Activated naive CD8-positive, alpha-beta T cell treated with anti-CD3 and anti-CD28 coated beads for 36 hours (primary cell): Measurements from ENCODE around the gene CAPZB. TPM values are rescaled to one million over a fixed set of nuclear protein-coding genes. Genes with fewer than 3 reads are reported as not detected.

Source experiments
- DNase-seq: peaks from one replicate; pipeline ENCODE4 v3.0.0; 2021
- H3K27ac Mint-ChIP-seq: one replicate; pipeline ENCODE4 v1.8.0; 2022; ENCODE audit warnings: mild to moderate bottlenecking, moderate library complexity, mixed read lengths
- H3K27me3 Mint-ChIP-seq: one replicate; pipeline ENCODE4 v1.8.0; 2022; ENCODE audit warnings: mild to moderate bottlenecking, mixed read lengths
- H3K36me3 Mint-ChIP-seq: one replicate; pipeline ENCODE4 v1.8.0; 2021; ENCODE audit warnings: mild to moderate bottlenecking, mixed read lengths
- H3K4me1 Mint-ChIP-seq: one replicate; pipeline ENCODE4 v1.8.0; 2021; ENCODE audit warnings: mixed read lengths
- H3K4me3 Mint-ChIP-seq: one replicate; pipeline ENCODE4 v1.8.0; 2022; ENCODE audit warnings: mild to moderate bottlenecking, moderate library complexity, mixed read lengths
- H3K9me3 Mint-ChIP-seq: one replicate; pipeline ENCODE4 v1.8.0; 2022; ENCODE audit warnings: mixed read lengths
- total RNA-seq, 2 experiments: library from RNA; stranded (reverse); gene quantifications; one replicate each; pipeline ENCODE4 v1.2.3, GENCODE V29; 2021

The CAPZB gene
- total RNA-seq, 2 experiments from 2014 or later: 324 to 332 TPM

DNA sequence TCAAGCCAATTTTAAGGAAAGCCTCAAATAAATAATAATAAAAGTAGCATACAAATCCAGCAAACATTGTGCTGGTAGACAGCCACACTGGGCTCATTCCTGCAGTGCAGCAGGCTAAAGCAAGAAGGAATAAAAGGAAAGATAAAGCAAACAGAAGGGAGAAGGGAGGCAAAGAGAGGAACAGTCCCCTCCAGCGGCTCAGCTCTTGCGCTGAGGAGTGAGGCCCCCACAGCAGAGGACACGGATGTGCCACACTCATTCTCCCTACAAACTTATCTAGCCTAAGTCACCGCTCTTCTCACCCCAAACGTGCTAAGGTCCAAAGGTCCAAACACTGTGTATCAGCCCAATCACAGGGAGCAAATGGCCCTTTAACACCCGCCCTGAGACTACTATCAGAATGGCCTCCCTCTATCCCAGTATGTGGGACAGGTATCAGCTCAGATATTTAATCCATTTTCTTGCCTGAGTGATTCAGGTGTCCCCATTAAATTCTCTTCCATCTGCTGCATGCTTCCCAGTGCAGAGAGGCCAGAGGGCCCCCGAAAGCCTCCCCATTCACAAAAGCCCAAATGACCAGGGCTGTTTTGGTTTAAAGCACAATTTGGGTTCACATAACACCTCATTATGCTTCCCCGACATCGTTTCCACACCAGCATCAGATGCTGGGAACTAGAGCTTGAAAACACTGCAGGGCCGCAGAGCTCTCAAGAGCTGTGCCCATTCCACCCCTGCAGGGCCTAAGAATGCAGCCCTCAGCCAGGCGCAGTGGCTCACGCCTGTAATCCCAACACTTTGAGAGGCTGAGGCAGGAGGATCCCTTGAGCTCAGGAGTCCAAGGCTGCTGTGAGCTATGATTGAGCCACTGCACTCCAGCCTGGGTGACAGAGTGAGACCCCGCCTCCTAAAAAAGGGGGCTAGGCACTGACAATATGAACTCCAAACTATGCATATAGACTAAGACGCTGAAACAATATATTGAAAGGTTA lies 17.8 kb downstream of the CAPZB start:
- no peaks in the 10 kb centered on the region for H3K27me3 Mint-ChIP-seq
- H3K9me3 Mint-ChIP-seq: peaks cover 4% of the 10 kb centered on the region
- H3K27ac Mint-ChIP-seq: peak overlapping the region; percentile 92
- no peak overlapping the region for H3K4me3 Mint-ChIP-seq
- DNase-seq: no peak
- H3K4me1 Mint-ChIP-seq: peaks cover 90% of the 10 kb centered on the region
- peaks cover 39% of the 10 kb centered on the region for H3K36me3 Mint-ChIP-seq

- Mint-ChIP-seq H3K4me1 (peaks cover 87% of the 10 kb centered on the region), H3K9me3 (peaks cover 4% of the 10 kb centered on the region), H3K27me3 (no peaks in the 10 kb centered on the region), H3K4me3 (no peak overlapping the region), H3K36me3 (peaks cover 36% of the 10 kb centered on the region), H3K27ac (peak overlapping the region; percentile 80)
- no peak for DNase-seq
Observed at GRCh38 chr1:19466112-19466561, 19.2 kb downstream of the CAPZB start.

DNA sequence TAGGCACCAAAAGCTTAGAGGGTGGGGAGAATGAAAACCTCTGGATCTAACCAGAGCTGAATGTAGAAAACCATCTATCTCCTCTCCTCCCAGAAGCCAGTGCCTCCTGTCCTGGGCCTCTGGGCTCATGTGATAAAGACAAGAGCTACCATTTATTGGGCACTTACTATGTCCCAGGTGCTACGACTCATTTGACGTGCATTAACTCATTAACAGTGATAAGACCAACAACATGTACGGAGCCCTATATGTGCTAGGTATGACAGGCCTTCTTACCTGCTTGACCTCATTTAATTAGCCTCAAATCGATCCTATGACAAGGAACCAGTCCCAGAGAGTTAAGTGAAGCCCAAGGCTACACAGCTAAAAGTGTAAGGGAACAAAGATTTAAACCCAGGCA lies 19.7 kb downstream of the CAPZB start:
- peaks cover 4% of the 10 kb centered on the region for H3K9me3 Mint-ChIP-seq
- H3K4me3 Mint-ChIP-seq: no peak overlapping the region
- H3K27ac Mint-ChIP-seq: peak overlapping the region; percentile 78
- DNase-seq: no peak
- H3K4me1 Mint-ChIP-seq: peaks cover 86% of the 10 kb centered on the region
- H3K27me3 Mint-ChIP-seq: no peaks in the 10 kb centered on the region
- peaks cover 36% of the 10 kb centered on the region for H3K36me3 Mint-ChIP-seq

- Mint-ChIP-seq H3K4me1 (peaks cover 84% of the 10 kb centered on the region), H3K4me3 (no peak overlapping the region), H3K36me3 (peaks cover 33% of the 10 kb centered on the region), H3K27me3 (no peaks in the 10 kb centered on the region), H3K27ac (peak overlapping the region; percentile 78), H3K9me3 (peaks cover 4% of the 10 kb centered on the region)
- DNase-seq: no peak
Observed at GRCh38 chr1:19465123-19465522, 20.2 kb downstream of the CAPZB start.

GRCh38 chr1:19464696-19465095 lies 20.6 kb downstream of the CAPZB start:
- Mint-ChIP-seq H3K27ac (peak overlapping the region; percentile 78), H3K27me3 (no peaks in the 10 kb centered on the region), H3K4me3 (no peak overlapping the region), H3K9me3 (peaks cover 4% of the 10 kb centered on the region), H3K4me1 (peaks cover 84% of the 10 kb centered on the region), H3K36me3 (peaks cover 33% of the 10 kb centered on the region)
- DNase-seq: no peak

- H3K27ac Mint-ChIP-seq: peak overlapping the region; percentile 83
- H3K27me3 Mint-ChIP-seq: no peaks in the 10 kb centered on the region
- H3K36me3 Mint-ChIP-seq: peaks cover 40% of the 10 kb centered on the region
- peaks cover 4% of the 10 kb centered on the region for H3K9me3 Mint-ChIP-seq
- H3K4me1 Mint-ChIP-seq: peaks cover 86% of the 10 kb centered on the region
- DNase-seq: no peak
- peak overlapping the region; percentile 46 for H3K4me3 Mint-ChIP-seq
Observed at GRCh38 chr1:19463504-19463803, 21.9 kb downstream of the CAPZB start.

GRCh38 chr1:19462781-19463503 lies 22.4 kb downstream of the CAPZB start:
- Mint-ChIP-seq H3K36me3 (peaks cover 41% of the 10 kb centered on the region), H3K4me1 (peaks cover 84% of the 10 kb centered on the region), H3K27ac (peak overlapping the region; percentile 83), H3K4me3 (peak overlapping the region; percentile 46), H3K27me3 (no peaks in the 10 kb centered on the region), H3K9me3 (peaks cover 4% of the 10 kb centered on the region)
- peak; percentile 45 for DNase-seq

GRCh38 chr1:19461220-19461554 lies 24.2 kb downstream of the CAPZB start:
- H3K27ac Mint-ChIP-seq: peak overlapping the region; percentile 92
- DNase-seq: no peak
- peaks cover 42% of the 10 kb centered on the region for H3K36me3 Mint-ChIP-seq
- H3K9me3 Mint-ChIP-seq: peaks cover 4% of the 10 kb centered on the region
- H3K4me1 Mint-ChIP-seq: peaks cover 89% of the 10 kb centered on the region
- no peaks in the 10 kb centered on the region for H3K27me3 Mint-ChIP-seq
- H3K4me3 Mint-ChIP-seq: no peak overlapping the region

DNA sequence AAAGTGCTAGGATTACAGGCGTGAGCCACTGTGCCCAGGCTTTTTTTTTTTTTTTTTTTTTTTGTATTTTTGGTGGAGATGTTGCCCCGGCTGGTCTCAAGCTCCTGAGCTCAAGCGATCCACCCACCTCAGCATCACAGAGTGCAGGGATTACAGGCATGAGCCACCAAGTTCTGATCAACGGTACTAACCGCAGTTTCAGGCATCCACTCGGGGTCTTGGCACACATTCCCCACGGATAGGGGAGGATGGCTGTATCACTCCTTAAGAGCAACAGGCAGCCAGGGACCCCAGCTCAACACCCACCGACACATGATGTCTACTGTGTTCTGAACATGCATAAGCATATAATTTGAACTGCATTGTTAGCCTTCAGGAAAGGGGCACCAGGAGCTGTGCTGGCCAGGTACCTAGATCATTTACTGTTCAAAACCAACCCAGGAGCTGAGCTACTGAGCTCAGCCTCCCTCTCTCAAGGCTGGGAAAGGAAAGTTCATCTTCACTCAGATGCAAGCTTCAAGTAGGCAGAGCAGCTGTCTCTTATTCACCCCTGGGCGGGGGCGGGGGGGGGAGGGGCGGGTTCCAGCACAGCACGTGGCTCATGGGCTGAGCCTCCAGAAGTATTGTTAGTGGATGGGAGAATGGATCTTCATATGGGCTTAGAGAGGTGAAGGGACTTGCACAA lies 24.7 kb downstream of the CAPZB start:
- peak overlapping the region; percentile 40 for H3K4me3 Mint-ChIP-seq

GRCh38 chr1:19458815-19459417 lies 26.4 kb downstream of the CAPZB start:
- no peak for DNase-seq
- Mint-ChIP-seq H3K36me3 (peaks cover 33% of the 10 kb centered on the region), H3K27me3 (no peaks in the 10 kb centered on the region), H3K9me3 (no peaks in the 10 kb centered on the region), H3K4me3 (peak overlapping the region; percentile 72), H3K4me1 (peaks cover 89% of the 10 kb centered on the region), H3K27ac (peak overlapping the region; percentile 92)

More for the DNA sequence above, 24.7 kb downstream of the CAPZB start:
- Mint-ChIP-seq H3K36me3 (peaks cover 45% of the 10 kb centered on the region), H3K4me1 (peaks cover 88% of the 10 kb centered on the region), H3K27ac (peak overlapping the region; percentile 92), H3K9me3 (peaks cover 4% of the 10 kb centered on the region), H3K27me3 (no peaks in the 10 kb centered on the region)
- no peak for DNase-seq

DNA sequence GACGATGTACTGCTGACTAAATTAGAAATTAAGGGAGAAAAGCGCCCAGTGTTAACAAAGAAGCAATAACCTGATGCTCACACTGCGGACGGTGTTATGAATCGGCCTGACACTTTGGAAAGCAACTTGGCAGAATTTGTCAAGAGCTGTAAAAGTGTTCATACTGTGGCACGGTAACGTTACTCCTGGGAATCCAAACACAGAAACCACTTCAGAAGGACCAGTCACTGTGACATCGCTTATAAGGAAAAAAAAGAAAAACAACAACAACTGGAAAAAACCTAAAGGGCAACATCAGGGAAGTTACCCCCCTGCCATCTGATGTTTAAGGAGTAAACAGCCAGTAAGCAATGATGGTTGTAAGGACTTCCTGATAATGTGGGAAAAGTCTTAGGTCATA lies 27.7 kb downstream of the CAPZB start:
- Mint-ChIP-seq H3K4me3 (no peak overlapping the region), H3K27me3 (no peaks in the 10 kb centered on the region), H3K27ac (peak overlapping the region; percentile 77), H3K9me3 (no peaks in the 10 kb centered on the region), H3K4me1 (peaks cover 82% of the 10 kb centered on the region), H3K36me3 (peaks cover 28% of the 10 kb centered on the region)
- no peak for DNase-seq

DNA sequence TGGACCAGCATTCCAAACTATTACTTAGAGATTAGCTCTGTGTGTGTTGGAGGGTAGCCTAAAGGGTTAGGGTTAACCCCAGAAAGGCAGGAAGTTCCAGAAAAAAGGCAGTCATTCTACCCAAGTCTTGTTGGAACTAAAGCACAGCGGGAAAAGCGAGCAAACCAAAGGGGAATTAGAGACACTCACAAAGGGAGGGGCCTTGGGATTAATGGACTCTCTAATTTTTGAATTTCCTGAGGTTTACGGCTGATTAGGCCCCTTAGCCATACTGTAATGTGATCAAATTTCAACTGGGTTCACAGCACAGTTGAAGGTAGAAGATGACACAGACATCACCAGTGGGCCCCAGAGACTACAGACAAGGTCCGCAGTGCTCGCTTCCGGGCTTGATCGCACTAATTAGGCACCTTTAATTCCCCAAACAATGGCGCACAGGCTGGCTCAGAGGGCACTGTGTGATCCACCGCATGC lies 28.3 kb downstream of the CAPZB start:
- no peak overlapping the region for H3K4me3 Mint-ChIP-seq
- peaks cover 28% of the 10 kb centered on the region for H3K36me3 Mint-ChIP-seq
- peaks cover 86% of the 10 kb centered on the region for H3K4me1 Mint-ChIP-seq
- H3K27ac Mint-ChIP-seq: peak overlapping the region; percentile 77
- no peaks in the 10 kb centered on the region for H3K27me3 Mint-ChIP-seq
- DNase-seq: no peak
- no peaks in the 10 kb centered on the region for H3K9me3 Mint-ChIP-seq

GRCh38 chr1:19455353-19455752 lies 30.0 kb downstream of the CAPZB start:
- no peaks in the 10 kb centered on the region for H3K9me3 Mint-ChIP-seq
- H3K27ac Mint-ChIP-seq: peak overlapping the region; percentile 71
- peaks cover 25% of the 10 kb centered on the region for H3K36me3 Mint-ChIP-seq
- no peaks in the 10 kb centered on the region for H3K27me3 Mint-ChIP-seq
- no peak for DNase-seq
- H3K4me3 Mint-ChIP-seq: no peak overlapping the region
- H3K4me1 Mint-ChIP-seq: peaks cover 85% of the 10 kb centered on the region

GRCh38 chr1:19454265-19455146 lies 30.8 kb downstream of the CAPZB start:
- DNase-seq: no peak
- peak overlapping the region; percentile 36 for H3K4me3 Mint-ChIP-seq
- H3K27ac Mint-ChIP-seq: peak overlapping the region; percentile 83
- no peaks in the 10 kb centered on the region for H3K27me3 Mint-ChIP-seq
- peaks cover 83% of the 10 kb centered on the region for H3K4me1 Mint-ChIP-seq
- peaks cover 26% of the 10 kb centered on the region for H3K36me3 Mint-ChIP-seq
- no peaks in the 10 kb centered on the region for H3K9me3 Mint-ChIP-seq
